Ascending aorta (tissue), 2 donors: Measurements from ENCODE around the gene CCDC12. TPM values are rescaled to one million over a fixed set of nuclear protein-coding genes. Genes with fewer than 3 reads are reported as not detected.

ENCODE experiments used
- DNase-seq, 2 donors: peaks; one replicate each; pipeline ENCODE4 v3.0.0-alpha.2; 2019; ENCODE audit warnings: low spot score in 2 of 2
- H3K27ac ChIP-seq, 2 donors: fragments of 200-600 bp; sonication (generic); one replicate each; pipeline ENCODE4 v1.5.1; 2016 to 2017; ENCODE audit warnings: mild to moderate bottlenecking in 1 of 2
- H3K27me3 ChIP-seq: fragments of 200-600 bp; sonication (generic); one replicate; pipeline ENCODE4 v1.5.1; 2017
- H3K36me3 ChIP-seq, 2 donors: fragments of 200-600 bp; sonication (generic); one replicate each; pipeline ENCODE4 v1.5.1; 2016
- H3K4me1 ChIP-seq, 2 donors: fragments of 200-600 bp; sonication (generic); one replicate each; pipeline ENCODE4 v1.5.1; 2016 to 2017; ENCODE audit warnings: mild to moderate bottlenecking in 1 of 2
- H3K4me3 ChIP-seq, 2 donors: fragments of 200-600 bp; sonication (generic); one replicate each; pipeline ENCODE4 v1.5.1; 2016 to 2017; ENCODE audit warnings: mild to moderate bottlenecking in 1 of 2
- H3K9me3 ChIP-seq, 2 donors: fragments of 200-600 bp; sonication (generic); one replicate each; pipeline ENCODE4 v1.5.1; 2016
- CTCF ChIP-seq, 3 experiments: fragments of 200-600 bp in 2 of 3; fragments of 450-650 bp in 1 of 3; sonication (generic) in 2 of 3; IDR thresholded peaks; one replicate each; pipeline ENCODE4 v1.5.1; 2016 to 2019; ENCODE audit warnings: antibody characterized with exemption in 3 of 3, mild to moderate bottlenecking in 1 of 3, moderate library complexity in 1 of 3
- intact Hi-C: fragments of 100-400 bp; cut with DNase I; formaldehyde crosslinking; loops from one replicate; pipeline ENCODE4 v1.15.1; 2023
- total RNA-seq: library from RNA; depleted of rRNA; stranded (reverse); fragments of >200 nt; gene quantifications from one replicate; pipeline ENCODE4 v1.1.0, GENCODE V29; 2016

The CCDC12 gene
- total RNA-seq, 1 donor from 2014 or later, result 34.3 TPM

GRCh38 chr3:46954178-46954577 is 22.4 kb downstream of the CCDC12 start:
- peaks cover 0 to 15% of the 10 kb centered on the region in 2 donors for H3K4me1 ChIP-seq
- H3K27me3 ChIP-seq, result no peaks in the 10 kb centered on the region
- no peaks in the 10 kb centered on the region for H3K9me3 ChIP-seq
- H3K27ac ChIP-seq, result no peak overlapping the region
- H3K36me3 ChIP-seq, result no peaks in the 10 kb centered on the region
- intact Hi-C loops, result no loop called here
- H3K4me3 ChIP-seq, result no peak overlapping the region
- no peak for DNase-seq
- TF ChIP-seq CTCF (IDR thresholded peaks at IDR 0.05), result no peak

- no peaks in the 10 kb centered on the region for H3K9me3 ChIP-seq
- H3K36me3 ChIP-seq, result no peaks in the 10 kb centered on the region
- H3K4me1 ChIP-seq, result peaks cover 3 to 22% of the 10 kb centered on the region in 2 donors
- intact Hi-C loops, result no loop called here
- DNase-seq, result no peak
- no peak overlapping the region for H3K4me3 ChIP-seq
- H3K27ac ChIP-seq, result no peak overlapping the region
- no peak for TF ChIP-seq CTCF (IDR thresholded peaks at IDR 0.05)
- H3K27me3 ChIP-seq, result no peaks in the 10 kb centered on the region
Observed at GRCh38 chr3:46953234-46954010, 23.1 kb downstream of the CCDC12 start.

GRCh38 chr3:46952813-46953212 is 23.7 kb downstream of the CCDC12 start:
- no peaks in the 10 kb centered on the region for H3K36me3 ChIP-seq
- no peaks in the 10 kb centered on the region for H3K9me3 ChIP-seq
- intact Hi-C loops, result no loop called here
- no peak overlapping the region for H3K4me3 ChIP-seq
- H3K27ac ChIP-seq, result no peak overlapping the region
- no peak for TF ChIP-seq CTCF (IDR thresholded peaks at IDR 0.05)
- H3K27me3 ChIP-seq, result no peaks in the 10 kb centered on the region
- no peak for DNase-seq
- H3K4me1 ChIP-seq, result peaks cover 8 to 27% of the 10 kb centered on the region in 2 donors

- Histone ChIP-seq H3K36me3 (no peaks in the 10 kb centered on the region), H3K4me3 (no peak overlapping the region), H3K4me1 (peaks cover 16 to 38% of the 10 kb centered on the region in 2 donors), H3K27me3 (no peaks in the 10 kb centered on the region), H3K9me3 (no peaks in the 10 kb centered on the region), H3K27ac (no peak overlapping the region)
- intact Hi-C loops, result no loop called here
- no peak for TF ChIP-seq CTCF (IDR thresholded peaks at IDR 0.05)
- no peak for DNase-seq
Observed at GRCh38 chr3:46950650-46951241, 25.8 kb downstream of the CCDC12 start.

- TF ChIP-seq CTCF (IDR thresholded peaks at IDR 0.05), result no peak
- no peaks in the 10 kb centered on the region for H3K27me3 ChIP-seq
- no peak overlapping the region for H3K4me3 ChIP-seq
- peaks cover 16 to 34% of the 10 kb centered on the region in 2 donors for H3K4me1 ChIP-seq
- no peak for DNase-seq
- no peaks in the 10 kb centered on the region for H3K36me3 ChIP-seq
- intact Hi-C loops, result no loop called here
- H3K27ac ChIP-seq, result no peak overlapping the region
- no peaks in the 10 kb centered on the region for H3K9me3 ChIP-seq
Observed at GRCh38 chr3:46950177-46950576, 26.4 kb downstream of the CCDC12 start.
